Measurements from ENCODE around the gene TDRD12.

Gene TDRD12, protein sequence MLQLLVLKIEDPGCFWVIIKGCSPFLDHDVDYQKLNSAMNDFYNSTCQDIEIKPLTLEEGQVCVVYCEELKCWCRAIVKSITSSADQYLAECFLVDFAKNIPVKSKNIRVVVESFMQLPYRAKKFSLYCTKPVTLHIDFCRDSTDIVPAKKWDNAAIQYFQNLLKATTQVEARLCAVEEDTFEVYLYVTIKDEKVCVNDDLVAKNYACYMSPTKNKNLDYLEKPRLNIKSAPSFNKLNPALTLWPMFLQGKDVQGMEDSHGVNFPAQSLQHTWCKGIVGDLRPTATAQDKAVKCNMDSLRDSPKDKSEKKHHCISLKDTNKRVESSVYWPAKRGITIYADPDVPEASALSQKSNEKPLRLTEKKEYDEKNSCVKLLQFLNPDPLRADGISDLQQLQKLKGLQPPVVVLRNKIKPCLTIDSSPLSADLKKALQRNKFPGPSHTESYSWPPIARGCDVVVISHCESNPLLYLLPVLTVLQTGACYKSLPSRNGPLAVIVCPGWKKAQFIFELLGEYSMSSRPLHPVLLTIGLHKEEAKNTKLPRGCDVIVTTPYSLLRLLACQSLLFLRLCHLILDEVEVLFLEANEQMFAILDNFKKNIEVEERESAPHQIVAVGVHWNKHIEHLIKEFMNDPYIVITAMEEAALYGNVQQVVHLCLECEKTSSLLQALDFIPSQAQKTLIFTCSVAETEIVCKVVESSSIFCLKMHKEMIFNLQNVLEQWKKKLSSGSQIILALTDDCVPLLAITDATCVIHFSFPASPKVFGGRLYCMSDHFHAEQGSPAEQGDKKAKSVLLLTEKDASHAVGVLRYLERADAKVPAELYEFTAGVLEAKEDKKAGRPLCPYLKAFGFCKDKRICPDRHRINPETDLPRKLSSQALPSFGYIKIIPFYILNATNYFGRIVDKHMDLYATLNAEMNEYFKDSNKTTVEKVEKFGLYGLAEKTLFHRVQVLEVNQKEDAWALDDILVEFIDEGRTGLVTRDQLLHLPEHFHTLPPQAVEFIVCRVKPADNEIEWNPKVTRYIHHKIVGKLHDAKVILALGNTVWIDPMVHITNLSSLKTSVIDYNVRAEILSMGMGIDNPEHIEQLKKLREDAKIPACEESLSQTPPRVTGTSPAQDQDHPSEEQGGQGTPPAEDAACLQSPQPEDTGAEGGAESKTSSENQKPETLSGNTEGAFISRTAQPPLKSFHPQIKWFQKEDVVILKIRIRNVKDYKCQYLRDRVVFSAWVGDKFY (N-terminal part only)

DNA sequence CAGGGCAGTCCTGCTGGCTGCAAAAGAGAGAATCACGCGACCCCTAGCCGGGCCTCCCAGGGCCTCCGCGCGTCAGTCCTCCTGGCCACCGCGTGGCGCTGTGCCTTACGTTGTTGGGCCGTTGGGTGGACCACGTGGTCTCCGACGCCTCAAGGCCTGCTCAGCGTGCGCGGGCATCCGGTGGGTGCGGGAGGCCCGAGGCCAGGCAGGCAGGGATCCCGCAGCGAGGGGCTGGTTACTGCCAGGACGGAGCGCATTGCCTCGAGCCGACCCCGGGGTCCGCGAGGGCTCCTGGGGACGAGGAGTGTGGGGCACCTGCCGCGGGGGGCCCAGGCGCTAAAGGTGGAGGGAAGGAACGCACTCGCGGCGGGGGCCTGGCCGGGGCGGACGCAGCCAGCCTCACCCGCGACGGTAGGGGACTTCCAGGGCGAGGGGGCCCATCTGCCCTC lies at the start of gene TDRD12:
Gene TDRD12 (plus strand): TSS at position 157 of the 449 bp plus-strand sequence. CDS start 306 bp downstream, outside the sequence.
- DNase-seq = no peak

DNA sequence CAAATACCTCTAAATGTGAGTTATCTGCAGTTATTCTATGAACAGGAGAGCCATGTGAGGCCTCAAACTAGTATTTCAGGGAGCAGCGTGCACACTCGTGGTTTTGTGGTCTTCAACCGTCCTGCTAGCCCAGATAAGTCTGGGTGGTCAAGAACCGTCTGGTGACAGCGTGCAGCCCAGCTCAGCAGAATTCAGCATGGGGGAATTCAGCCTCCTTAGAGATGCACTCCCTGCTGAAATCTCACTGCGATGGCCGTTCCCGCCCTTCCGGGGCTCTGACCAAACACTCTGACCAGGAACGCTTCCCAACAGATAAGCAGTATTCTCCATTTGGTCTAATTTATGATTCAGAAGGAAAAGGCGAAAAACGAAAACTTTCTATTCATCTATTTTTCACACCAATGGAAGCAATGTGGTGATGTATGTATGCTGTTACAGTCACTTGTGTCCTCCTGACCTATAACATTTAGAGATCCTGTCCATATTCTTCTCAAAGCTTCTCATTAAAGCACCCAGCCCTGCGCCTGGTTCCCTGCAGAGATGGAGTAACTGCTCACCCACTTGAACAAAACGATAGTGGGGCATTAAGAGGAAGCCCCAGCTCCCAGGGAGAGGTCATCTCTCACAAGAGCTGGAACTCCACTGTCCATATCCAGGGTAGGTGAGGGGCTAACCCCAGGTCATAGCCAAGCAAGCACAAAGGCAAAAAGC lies 47.5 kb upstream of the TDRD12 start:
- DNase-seq = no peak

DNA sequence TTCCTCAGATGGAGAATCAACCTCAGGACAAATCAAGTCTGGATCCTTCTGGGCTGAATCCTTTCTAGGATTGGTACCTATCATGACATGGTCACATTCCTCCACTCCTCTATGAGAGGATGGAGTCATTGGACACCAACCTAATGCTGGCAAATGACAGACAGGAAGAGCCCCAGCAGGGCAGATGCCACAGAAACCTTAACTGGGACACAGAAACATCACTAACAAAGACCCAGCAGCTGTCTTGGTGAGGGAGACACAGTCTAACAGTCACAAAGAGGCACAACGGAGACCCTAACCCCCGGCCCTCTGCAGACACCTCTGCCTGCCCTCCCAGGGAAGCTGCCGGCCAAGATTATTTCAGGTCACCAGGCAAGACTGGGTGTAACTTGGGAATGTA lies 46.7 kb upstream of the TDRD12 start:
- no peak for DNase-seq

DNA sequence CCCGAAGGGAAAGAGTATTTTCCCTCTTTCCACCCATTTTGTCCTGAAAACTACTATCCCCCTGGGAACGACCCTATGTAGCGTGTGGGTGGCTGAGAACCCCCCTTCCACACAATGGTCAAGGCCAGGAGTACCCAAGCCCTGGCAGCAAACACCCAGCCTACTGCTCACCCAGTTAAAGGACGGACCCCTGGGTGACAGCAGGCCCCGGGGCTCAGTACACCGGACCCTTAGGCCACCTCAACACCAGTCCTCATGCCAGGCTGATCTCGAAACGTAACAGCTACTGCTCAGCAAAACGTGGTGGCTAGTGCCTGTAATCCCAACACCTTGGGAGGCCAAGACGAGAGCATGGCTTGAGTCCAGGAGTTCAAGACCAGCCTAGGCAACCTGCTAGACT lies 46.0 kb upstream of the TDRD12 start:
- no peak for DNase-seq

DNA sequence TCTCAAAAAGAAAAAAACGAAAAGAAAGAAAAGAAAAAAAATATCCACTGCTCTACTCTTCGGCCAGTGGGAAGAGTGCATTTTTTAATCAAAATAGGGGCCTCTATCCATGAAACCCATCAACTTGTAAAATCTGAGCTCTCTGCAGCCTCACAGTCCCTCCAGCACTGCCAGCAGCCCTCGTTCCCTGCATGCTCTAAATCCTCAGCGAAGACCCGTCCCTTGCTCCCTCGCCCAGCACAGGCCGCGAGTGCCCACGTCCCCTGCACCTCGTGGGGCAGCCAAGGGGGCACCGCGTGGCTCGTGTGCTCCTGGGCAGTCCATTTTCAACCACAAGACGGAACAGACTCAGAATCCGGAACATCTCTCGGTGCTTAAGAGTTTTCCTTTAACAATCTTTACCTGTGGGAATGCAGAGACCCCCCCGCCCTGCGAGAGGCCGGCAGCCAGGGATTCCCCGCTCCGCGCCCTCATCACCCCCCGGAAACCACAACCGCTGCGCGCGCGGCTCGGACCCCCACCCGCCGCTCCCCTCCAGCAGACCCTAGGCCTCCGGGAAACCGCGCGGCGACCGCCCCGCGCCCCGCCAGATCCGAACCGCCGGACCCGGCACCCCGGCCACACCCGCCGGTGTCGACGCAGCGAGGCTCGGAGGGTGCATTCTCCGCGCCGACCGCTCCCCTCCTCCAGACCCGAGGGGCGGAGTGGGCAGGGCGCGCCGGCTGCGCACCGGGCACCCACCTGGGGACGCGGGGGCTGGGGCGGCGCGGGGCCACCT lies 45.2 kb upstream of the TDRD12 start:
- DNase-seq = no peak

DNA sequence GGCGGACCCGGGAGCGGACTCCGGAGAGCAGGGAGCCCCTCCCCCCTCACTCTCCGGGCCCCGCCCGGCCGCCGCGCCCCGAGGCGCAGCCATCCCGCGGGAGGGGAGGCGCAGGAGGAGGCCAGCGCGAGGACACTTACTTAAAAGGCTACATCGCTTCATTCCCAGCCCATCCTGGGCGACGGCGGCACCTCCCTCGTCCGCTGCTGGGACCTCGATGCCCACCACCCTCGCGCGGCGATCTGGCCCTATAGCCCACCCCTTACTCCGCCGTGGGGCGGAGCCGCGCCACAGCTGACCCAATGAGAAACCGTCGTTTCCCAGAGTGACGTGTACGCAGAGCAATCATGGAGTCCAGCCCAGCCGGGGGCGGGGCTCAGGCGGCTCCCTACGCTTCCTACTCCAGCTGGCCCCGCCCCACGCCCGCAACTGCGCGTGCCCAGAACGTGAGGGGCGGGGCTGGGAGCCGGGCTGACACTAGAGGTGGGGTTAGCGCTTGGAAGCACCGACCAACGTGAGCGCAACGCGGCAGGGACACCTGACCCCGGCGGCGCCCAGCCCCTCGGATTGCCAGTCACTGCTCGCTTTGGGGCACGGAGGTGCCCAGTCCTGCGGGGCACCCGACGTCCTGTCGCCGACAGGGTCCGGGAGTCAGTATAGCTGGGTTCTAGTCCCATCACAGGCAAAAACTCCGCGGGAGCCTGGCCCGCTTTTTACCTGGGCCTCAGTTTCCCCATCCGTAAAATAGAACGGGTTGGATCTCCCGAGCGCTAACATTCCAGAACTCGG lies 44.4 kb upstream of the TDRD12 start, which contains the start of gene ANKRD27:
Gene ANKRD27 (minus strand): TSS at position 250 of the 789 bp plus-strand sequence. CDS start 16,165 bp downstream, outside the sequence.
- DNase-seq = peak; percentile 94

DNA sequence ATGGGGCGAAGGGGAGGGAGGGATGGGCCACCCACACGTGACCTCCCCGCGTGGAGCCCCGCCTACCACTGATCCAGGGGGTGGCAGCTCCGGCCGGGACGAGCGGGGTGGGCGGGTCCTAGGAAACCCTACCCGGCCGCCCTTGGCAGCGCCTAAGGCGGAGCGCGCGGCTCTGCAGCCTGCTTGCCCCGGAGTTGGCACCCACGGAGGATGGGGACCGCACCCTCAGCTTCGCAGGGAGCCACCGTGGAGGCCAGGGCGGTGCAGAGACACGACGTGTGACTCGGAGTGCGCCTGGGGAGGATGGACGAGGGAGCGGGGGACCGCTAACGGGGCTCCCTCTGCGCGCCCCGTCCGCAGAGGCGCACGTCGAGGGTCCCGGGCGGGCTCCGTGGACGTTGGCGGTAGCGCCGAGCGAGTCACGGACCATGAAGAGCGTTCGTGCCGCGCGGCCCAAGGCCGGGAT lies 43.8 kb upstream of the TDRD12 start, which contains the start of gene RGS9BP:
Gene RGS9BP (plus strand): TSS at position 129 of the 466 bp plus-strand sequence. CDS start 416 bp downstream, outside the sequence.
- DNase-seq = peak; percentile 13

DNA sequence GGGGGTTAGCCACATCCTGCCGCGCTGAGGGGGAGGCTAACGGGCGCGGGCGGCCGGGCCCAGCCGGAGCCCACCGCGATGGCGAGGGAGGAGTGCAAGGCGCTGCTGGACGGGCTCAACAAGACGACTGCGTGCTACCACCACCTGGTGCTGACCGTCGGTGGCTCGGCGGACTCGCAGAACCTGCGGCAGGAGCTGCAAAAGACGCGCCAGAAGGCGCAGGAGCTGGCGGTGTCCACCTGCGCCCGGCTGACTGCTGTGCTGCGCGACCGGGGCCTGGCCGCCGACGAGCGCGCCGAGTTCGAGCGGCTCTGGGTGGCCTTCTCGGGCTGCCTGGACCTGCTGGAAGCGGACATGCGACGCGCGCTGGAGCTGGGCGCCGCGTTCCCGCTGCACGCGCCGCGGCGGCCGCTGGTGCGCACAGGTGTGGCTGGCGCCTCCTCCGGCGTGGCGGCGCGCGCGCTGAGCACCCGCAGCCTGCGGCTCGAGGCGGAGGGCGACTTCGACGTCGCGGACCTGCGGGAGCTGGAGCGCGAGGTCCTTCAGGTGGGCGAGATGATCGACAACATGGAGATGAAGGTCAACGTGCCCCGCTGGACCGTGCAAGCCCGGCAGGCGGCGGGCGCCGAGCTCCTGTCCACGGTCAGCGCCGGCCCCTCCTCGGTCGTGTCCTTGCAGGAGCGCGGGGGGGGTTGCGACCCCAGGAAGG lies 43.2 kb upstream of the TDRD12 start:
- no peak for DNase-seq

DNA sequence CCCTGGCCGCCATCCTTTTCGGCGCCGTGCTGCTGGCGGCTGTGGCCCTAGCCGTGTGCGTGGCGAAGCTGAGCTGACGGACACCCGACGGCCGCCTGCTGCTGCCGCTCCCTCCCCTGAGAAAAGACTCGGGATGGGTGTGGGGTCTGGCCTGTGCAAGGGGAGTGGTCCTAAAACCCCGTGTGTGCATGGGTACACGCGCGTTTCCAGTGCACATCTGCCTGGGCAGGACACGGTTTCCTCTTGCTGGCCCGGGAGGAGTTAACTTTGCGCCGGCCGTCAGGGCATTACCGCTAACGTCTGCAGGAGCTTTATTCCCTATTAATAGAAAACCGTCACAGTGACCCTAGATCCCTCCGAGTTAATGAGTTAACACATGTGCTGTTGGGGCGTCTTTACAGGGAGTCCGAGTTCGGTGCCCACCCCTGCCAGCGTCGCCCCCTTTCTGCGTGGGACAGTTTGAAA lies 42.6 kb upstream of the TDRD12 start:
- no peak for DNase-seq

DNA sequence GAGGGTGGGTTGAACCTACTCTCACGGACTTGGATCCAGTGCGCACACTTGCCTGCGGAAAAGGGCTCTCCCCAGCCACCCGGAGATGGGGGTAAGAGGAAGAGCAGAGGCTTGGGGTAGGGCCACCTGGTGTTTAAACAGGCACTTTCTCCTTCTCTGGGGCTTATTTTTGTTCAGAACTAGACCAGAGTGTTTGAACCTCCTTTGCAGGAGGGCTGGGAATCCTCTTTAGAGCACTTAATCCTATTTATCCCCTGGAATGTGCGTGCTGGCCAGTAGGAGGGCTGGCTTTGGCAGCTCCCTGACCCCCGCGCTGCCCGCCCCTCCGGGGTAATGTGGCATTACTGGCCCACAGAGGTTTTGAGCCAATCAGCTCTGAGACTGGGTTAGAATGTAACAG lies 41.9 kb upstream of the TDRD12 start:
- no peak for DNase-seq

DNA sequence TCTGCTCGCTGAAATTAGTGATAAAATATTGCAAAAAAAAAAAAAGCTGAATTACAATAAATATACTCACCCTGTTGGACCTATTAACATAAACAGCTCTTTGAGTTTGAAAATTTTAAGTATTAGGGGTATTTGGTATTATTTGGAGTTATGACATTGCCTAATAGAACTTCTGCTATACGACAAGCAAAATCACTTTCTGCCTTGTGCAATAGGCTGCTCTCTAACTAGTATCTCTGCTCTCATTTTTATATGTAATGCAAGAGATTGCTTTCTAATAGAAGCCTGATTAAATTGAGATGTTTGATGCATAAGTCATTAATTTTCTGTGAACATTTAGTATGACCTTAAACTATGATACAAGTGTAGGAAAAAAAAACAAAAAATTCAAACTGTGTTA lies 38.6 kb upstream of the TDRD12 start:
- DNase-seq = no peak

DNA sequence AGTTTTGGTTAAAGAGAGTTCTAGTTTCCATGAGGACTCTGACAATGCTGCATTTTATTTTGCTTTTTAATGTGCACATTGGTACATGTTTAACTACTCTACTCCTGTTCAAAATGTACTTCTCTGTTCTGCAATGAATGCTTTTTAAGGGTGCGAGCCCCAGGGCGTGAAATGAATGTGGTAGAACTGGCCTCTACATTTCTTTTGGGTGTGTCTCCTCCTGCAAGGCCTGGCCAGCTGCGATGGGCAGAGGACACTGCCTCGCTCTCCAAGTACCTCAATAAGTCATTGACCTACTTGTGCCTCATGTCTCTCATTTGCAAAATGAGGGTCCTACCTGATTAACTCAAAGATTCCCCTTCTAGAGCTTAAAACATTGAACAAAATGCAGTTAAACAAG lies 37.2 kb upstream of the TDRD12 start:
- DNase-seq = no peak

DNA sequence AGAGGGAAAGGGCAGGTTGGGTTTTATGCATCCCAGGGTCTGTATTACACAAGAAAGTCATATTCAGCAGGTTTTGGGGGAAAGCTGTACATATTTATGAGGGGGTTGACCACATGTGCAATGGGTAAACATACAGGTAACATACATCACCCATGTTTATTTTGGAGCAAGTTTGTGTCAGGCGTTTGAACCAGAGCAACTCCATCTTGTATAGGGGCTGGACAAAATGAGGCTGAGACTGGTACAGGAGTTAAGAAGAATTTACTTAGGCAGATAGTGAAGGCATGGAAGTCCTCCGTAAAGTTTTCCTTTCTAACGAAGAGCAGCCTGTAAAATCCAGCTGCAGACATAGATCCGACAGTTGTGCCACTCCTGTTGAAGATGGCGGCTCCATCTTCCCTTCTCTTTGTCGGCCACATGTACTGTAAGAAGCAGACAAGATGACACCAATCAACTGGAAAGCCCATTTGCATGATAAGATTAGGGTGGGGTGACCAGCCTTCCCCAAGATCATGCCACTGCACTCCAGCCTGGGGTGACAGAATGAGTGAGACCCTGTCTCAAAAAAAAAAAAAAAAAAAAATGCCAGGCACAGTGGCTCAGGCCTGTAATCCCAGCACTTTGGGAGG lies 32.6 kb upstream of the TDRD12 start:
- no peak for DNase-seq

DNA sequence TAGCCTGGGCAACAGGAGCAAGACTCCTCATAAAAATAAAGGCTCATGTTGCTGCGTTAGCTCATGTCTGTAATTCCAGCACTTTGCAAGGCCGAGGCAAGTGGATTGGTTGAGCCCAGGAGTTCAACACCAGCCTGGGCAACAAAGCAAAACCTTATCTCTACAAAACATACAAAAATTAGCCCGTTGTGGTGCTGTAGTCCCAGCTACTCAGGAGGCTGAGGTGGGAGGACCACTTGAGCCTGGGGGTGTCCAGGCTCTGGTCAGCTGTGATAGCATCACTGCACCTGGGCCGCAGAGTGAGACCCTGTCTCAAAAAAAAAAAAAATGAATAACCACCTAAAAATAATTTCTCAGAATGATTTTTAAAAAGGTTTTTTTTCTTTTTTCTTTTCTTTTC lies 31.9 kb upstream of the TDRD12 start:
- DNase-seq = no peak

DNA sequence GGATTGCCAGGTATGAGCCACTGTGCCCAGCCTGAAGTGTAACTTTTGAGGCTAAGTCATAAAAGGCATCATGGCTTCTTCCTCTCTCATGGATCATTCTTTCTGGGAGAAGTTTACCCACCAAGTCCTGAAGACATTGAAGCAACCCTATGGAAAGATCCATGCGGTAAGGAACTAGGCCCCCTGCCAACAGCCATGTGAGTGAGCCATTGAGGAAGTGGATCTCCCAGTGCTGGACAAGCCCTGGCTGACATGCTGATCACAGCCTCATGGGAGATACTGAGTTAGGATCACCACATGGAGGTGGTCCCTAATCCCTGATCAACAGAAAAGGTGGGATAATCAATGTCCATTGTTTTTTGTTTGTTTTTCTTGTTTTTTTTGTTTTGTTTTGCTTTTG lies 31.3 kb upstream of the TDRD12 start:
- no peak for DNase-seq

DNA sequence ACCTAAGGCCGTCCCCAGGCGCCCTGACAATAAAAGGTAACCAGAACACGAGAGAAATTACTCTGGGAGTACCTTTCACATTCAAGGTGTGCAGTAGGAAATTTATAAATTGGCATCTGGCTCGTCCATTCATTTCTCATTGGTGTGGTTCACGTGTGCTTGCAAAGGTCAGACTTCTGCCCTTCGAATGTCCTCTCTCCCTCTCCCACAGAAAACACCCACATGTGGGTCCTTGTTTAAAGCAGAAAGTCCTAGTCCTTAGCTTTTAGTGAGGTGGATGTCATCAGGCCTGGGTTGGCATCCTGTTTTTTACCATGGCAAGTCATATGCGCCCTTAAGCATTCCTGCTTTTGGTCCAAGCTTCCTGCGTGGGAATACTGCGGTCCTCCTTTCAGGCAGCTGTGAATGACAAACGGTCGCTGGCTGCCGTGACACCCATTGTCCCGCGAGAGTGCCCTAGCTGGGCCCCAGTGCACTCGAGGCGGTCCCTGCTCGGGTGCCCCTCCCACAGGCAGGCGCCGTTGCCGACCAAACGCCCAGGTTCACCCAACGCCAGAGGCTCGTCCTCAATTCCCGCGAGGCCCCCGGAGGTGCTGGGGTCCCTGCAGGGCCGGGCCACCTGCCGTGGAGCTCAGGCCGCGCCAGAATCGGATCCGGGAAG lies 28.1 kb upstream of the TDRD12 start, which contains the start of gene NUDT19:
Gene NUDT19 (plus strand): TSS at position 531 of the 661 bp plus-strand sequence. CDS start 140 bp downstream, outside the sequence.
- peak; percentile 57 for DNase-seq

DNA sequence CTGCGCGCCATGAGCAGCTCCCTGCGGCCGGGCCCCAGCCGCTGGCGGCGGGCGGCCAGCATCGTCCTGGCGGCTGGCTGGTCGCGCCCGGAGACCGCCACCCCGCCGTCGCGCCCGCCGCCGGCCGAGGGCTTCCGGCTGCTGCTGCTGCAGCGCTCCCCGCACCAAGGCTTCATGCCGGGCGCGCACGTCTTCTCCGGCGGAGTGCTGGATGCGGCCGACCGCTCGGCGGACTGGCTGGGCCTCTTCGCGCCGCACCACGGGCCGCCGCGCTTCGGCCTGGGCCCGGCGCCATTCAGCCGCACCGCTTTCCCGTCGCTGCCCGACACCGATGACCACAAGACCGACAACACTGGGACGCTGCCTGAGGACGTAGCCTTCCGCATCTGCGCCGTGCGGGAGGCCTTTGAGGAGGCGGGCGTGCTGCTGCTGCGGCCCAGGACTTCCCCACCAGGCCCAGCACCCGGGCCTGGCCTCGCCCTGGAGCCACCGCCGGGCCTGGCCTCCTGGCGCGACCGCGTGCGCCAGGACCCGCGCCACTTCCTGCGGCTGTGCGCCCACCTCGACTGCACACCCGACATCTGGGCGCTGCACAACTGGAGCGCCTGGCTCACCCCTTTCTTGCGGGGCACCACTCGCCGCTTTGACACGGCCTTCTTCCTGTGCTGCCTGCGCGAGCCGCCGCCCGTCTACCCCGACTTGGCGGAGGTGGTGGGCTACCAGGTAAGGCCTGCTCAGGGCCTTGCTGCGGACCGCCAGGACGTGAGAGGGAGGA lies 27.4 kb upstream of the TDRD12 start:
- no peak for DNase-seq

DNA sequence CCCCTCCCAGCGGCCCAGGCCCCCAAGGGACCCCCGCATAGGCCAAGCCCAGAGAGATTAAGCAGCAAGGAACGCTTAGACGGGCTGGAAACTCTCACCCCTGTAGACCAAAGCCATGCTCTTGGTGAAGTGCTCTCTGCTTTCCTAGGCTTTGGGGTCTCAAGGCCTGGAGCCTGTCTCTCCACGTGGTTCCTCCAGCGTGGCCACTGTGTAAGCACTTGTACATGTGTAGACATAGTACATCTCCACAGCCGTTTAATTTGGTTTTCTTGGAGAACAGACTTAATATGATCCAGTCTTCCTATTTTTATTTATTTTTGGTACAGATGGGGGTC lies 26.9 kb upstream of the TDRD12 start:
- no peak for DNase-seq
